Peyer's patch (tissue), 4 donors: ENCODE results near the gene GGCT. TPM values are rescaled to one million over a fixed set of nuclear protein-coding genes. Genes with fewer than 3 reads are reported as not detected.
A peak's percentile ranks its signal among the peaks of the same experiment; 100 is the strongest.

Source experiments
- DNase-seq, 3 donors: peaks; one replicate each; pipeline ENCODE4 v3.0.0-alpha.2; 2017 to 2019
- H3K27ac ChIP-seq, 4 donors: fragments of 200-600 bp; sonication (generic); one replicate each; pipeline ENCODE4 v1.5.1; 2016 to 2019
- H3K27me3 ChIP-seq, 2 donors: fragments of 200-600 bp; sonication (generic); one replicate each; pipeline ENCODE4 v1.5.1; 2019
- H3K36me3 ChIP-seq, 3 donors: fragments of 200-600 bp; sonication (generic); one replicate each; pipeline ENCODE4 v1.5.1; 2016 to 2019
- H3K4me1 ChIP-seq, 4 donors: fragments of 200-600 bp; sonication (generic); one replicate each; pipeline ENCODE4 v1.5.1; 2016 to 2019
- H3K4me3 ChIP-seq, 4 donors: fragments of 200-600 bp; sonication (generic); 1 replicate in 3 of 4; 2 replicates in 1 of 4; pipeline ENCODE4 v1.5.1; 2016 to 2019; ENCODE audit warnings: mild to moderate bottlenecking in 1 of 4
- H3K9me3 ChIP-seq, 4 donors: fragments of 200-600 bp; sonication (generic); one replicate each; pipeline ENCODE4 v1.5.1; 2016 to 2019; ENCODE audit warnings: mild to moderate bottlenecking in 1 of 4
- POLR2A ChIP-seq, 2 donors: fragments of 450-650 bp; IDR thresholded peaks; one replicate each; pipeline ENCODE4 v1.5.1; 2017; ENCODE audit warnings: antibody characterized with exemption in 2 of 2, mild to moderate bottlenecking in 2 of 2, moderate library complexity in 2 of 2
- total RNA-seq, 4 donors: library from RNA; depleted of rRNA; stranded (reverse); fragments of >200 nt; gene quantifications; one replicate each; pipeline ENCODE4 v1.1.0, GENCODE V29; 2016
- TF ChIP-seq, protein P1 (sequence below), 6 experiments: fragments of 450-650 bp in 4 of 6; fragments of 200-600 bp in 2 of 6; sonication (generic) in 1 of 6; IDR thresholded peaks; one replicate each; pipeline ENCODE4 v1.5.1; 2017 to 2019; ENCODE audit warnings: antibody characterized with exemption in 6 of 6, mild to moderate bottlenecking in 3 of 6, moderate library complexity in 1 of 6

The GGCT gene
- total RNA-seq, 4 donors from 2014 or later, result 18.1 to 24.8 (median 19.2) TPM

DNA sequence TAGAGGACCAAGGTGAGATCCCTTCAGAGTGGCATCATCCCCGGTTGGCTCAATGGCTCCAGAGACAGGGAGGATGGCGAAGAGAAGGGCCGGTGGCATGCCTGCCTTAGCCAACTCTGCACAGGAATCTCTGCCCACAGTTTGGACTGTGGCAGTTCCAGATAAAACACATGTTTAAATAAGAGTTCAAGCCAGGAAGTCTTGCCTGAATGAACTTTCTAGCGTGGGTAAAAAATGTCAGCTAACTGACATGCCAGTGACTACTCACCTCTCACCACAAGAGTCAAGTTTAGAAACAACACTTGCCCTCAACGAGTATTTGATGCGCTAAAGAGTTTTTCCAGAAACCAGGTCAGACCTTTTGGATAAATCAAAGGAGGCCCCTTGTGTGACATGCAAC lies 29.0 kb downstream of the GGCT start:
- peak overlapping the region in 1 of 4 donors; percentile 2 for H3K27ac ChIP-seq
- no peak for DNase-seq
- H3K36me3 ChIP-seq, result no peaks in the 10 kb centered on the region
- no peaks in the 10 kb centered on the region for H3K27me3 ChIP-seq
- TF ChIP-seq, protein P1, sequence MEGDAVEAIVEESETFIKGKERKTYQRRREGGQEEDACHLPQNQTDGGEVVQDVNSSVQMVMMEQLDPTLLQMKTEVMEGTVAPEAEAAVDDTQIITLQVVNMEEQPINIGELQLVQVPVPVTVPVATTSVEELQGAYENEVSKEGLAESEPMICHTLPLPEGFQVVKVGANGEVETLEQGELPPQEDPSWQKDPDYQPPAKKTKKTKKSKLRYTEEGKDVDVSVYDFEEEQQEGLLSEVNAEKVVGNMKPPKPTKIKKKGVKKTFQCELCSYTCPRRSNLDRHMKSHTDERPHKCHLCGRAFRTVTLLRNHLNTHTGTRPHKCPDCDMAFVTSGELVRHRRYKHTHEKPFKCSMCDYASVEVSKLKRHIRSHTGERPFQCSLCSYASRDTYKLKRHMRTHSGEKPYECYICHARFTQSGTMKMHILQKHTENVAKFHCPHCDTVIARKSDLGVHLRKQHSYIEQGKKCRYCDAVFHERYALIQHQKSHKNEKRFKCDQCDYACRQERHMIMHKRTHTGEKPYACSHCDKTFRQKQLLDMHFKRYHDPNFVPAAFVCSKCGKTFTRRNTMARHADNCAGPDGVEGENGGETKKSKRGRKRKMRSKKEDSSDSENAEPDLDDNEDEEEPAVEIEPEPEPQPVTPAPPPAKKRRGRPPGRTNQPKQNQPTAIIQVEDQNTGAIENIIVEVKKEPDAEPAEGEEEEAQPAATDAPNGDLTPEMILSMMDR (IDR thresholded peaks at IDR 0.05), result no peak
- no peak for TF ChIP-seq POLR2A (IDR thresholded peaks at IDR 0.05)
- H3K4me1 ChIP-seq, result peaks cover 0 to 44% (median 12%) of the 10 kb centered on the region in 4 donors
- H3K4me3 ChIP-seq, result no peak overlapping the region
- H3K9me3 ChIP-seq, result no peaks in the 10 kb centered on the region

DNA sequence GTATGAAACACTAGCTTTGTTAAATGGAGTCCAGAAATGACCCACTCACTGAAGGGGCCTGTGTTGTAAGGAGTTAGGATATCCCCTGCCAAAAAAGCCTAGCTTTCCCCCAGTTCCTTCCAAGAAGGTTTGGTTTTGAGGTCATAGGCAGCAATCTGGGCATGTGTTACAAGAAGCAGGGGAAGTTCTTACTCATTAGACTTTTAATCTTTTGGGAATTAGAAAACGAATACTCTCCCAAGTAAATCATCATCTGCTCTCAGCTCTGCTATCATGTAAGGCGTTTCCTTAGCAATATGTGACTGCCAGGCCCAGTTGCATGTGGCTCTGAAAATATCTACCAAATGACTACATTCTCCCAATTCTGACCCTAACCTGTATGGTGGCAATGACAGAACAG lies 29.7 kb downstream of the GGCT start:
- Histone ChIP-seq H3K27ac (peak overlapping the region in 1 of 4 donors; percentile 1), H3K4me1 (peaks cover 0 to 50% (median 12%) of the 10 kb centered on the region in 4 donors), H3K9me3 (no peaks in the 10 kb centered on the region), H3K4me3 (no peak overlapping the region), H3K27me3 (no peaks in the 10 kb centered on the region), H3K36me3 (no peaks in the 10 kb centered on the region)
- TF ChIP-seq, protein P1 (IDR thresholded peaks at IDR 0.05), result no peak
- TF ChIP-seq POLR2A (IDR thresholded peaks at IDR 0.05), result no peak
- DNase-seq, result no peak

DNA sequence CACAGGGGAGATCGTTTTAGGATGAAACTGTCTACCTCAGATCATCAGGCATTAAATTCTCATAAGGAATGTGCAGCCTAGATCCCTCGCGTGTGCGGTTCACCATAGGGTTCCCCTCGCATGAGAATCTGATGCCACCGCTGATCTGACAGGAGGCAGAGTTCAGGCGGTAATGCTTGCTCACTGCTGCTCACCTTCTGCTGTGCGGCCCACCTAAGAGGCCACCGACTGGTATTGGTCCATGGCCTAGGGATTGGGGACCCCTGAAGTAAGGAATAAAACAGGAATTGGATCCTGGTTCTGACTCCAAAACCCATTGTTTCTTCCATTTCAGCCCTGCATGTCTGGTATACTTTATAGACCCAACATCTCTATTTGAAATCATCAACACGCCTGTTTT lies 30.1 kb downstream of the GGCT start:
- H3K4me3 ChIP-seq, result no peak overlapping the region
- peak overlapping the region in 1 of 4 donors; percentile 1 for H3K27ac ChIP-seq
- DNase-seq, result no peak
- H3K36me3 ChIP-seq, result no peaks in the 10 kb centered on the region
- H3K4me1 ChIP-seq, result peaks cover 0 to 50% (median 11%) of the 10 kb centered on the region in 4 donors
- no peaks in the 10 kb centered on the region for H3K9me3 ChIP-seq
- TF ChIP-seq, protein P1 (IDR thresholded peaks at IDR 0.05), result no peak
- TF ChIP-seq POLR2A (IDR thresholded peaks at IDR 0.05), result no peak
- H3K27me3 ChIP-seq, result no peaks in the 10 kb centered on the region

DNA sequence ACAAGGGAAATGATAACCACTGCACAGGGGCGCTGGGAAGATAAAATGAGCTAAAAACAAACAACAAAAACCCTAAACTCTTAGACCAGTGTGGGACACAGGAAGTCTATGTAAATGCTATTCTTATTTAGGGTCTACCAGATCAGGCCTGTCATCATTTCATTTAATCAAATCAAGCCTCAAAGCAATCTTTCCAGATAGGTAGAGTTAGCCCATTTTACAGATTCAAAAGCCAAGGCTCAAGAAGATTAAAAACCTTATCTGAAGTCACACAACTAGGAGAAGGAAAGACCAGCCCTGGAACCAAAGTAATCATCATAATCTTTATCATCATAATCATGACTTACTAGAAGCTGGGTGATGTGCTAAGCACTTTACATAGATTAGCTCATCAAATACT lies 30.7 kb downstream of the GGCT start:
- TF ChIP-seq, protein P1 (IDR thresholded peaks at IDR 0.05), result no peak
- no peak for TF ChIP-seq POLR2A (IDR thresholded peaks at IDR 0.05)
- Histone ChIP-seq H3K27ac (peak overlapping the region in 1 of 4 donors; percentile 1), H3K4me3 (no peak overlapping the region), H3K9me3 (no peaks in the 10 kb centered on the region), H3K4me1 (peaks cover 0 to 49% (median 8%) of the 10 kb centered on the region in 4 donors), H3K27me3 (no peaks in the 10 kb centered on the region), H3K36me3 (no peaks in the 10 kb centered on the region)
- no peak for DNase-seq

DNA sequence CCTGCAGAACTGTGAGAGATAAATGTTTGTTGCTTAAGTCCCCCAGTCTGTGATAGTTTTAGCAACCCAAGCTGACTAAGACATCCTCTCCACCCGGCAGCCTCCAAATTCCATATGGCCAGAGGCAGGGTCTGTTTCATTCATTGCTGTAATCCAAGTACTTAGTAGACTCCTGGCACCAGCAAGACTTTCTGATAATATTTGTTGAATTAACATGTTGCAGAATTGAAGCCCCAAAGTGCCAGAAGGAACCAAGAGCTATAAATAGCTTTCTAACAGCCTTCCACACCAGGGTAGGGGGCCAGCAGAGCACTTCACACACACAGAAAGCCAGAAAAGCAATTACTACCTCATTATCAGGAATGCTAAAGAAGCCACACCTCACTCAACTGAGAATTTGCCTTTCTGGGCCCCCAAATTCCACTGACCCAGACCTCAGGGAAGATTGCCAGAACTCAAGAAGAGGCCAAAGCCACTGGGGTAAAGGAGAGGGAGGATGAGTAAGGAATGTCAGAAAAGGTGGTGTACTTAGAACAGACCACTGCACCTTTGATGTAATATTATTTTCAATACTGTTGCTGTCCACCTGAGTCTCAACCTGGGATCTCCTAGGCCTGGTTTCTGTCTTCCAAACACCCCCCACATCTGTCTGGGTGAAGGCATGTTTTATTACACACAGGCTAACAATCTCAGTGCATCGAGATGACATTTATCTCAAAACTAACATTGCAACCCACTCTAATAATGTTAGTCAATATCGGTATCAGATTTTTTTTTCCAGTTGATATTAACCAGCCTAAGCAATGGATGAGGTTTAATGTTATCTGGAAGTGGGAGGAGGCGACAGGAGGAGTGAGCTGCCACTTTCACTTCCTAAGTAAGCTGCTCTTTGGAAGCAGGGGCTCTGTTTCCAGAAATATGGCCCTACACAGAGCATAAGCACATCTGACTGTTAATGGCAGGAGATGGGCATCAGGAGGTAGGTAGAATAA lies 31.5 kb downstream of the GGCT start:
- TF ChIP-seq POLR2A (IDR thresholded peaks at IDR 0.05), result no peak
- TF ChIP-seq, protein P1 (IDR thresholded peaks at IDR 0.05), result no peak
- peak overlapping the region in 2 of 4 donors; percentile 5 to 75 for H3K27ac ChIP-seq
- H3K4me1 ChIP-seq, result peaks cover 0 to 52% (median 8%) of the 10 kb centered on the region in 4 donors

More for the DNA sequence above, 31.5 kb downstream of the GGCT start:
- Histone ChIP-seq H3K4me3 (no peak overlapping the region), H3K9me3 (no peaks in the 10 kb centered on the region), H3K36me3 (no peaks in the 10 kb centered on the region), H3K27me3 (no peaks in the 10 kb centered on the region)
- no peak for DNase-seq
